ENCODE results near the gene PRXL2B. TPM values are rescaled to one million over a fixed set of nuclear protein-coding genes. Genes with fewer than 3 reads are reported as not detected.

Gene PRXL2B
- total RNA-seq, 1 donor from 2014 or later, result 26.3 TPM

- no peak for TF ChIP-seq CTCF (IDR thresholded peaks at IDR 0.05)
- intact Hi-C loops (cut with DNase I), result no loop called here
- Histone ChIP-seq H3K4me3 (no peak overlapping the region), H3K27ac (no peak overlapping the region), H3K27me3 (ENCODE audit: low read depth) (peaks cover 64% of the 10 kb centered on the region), H3K36me3 (no peaks in the 10 kb centered on the region), H3K4me1 (no peaks in the 10 kb centered on the region), H3K9me3 (no peaks in the 10 kb centered on the region)
- DNase-seq (peak; percentile 39), ATAC-seq (no peak)
These were observed 41.8 kb downstream of the PRXL2B start for GRCh38 chr1:2628191-2628932.

DNA sequence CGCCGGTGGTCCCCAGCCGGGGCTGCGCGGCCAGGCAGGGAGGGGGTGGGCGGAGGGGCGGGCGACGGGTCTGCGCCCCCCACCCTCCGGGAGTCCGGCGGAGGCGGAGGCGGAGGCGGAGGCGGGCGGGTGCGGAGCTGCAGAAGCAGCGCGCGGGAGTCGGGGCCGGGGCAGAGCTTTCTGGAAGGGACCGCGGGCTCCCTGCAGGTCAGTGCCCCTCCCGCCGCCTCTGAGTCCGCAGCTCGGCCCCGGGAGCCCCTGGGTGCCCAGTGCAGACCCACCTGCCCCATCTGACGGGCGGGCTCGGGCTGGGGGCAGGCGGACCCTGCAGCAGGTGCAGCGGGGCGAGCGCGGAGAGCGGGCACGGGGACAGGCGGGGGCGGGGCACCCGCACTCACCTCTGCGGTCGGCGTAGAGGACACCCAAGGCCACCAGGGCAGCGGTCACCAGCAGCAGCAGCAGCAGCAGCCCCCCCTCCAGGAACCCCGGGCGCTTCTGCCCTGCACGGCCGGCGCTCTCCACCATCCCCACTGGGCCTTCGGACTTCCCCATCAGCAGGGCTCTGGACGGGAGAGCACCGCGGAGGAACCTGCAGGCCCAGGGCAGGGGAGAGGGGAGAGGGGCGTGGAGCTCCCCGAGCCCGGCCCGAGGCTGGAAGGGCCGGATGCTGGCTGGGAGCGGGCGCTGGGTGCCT, 42.5 kb downstream of the PRXL2B start:
- DNase-seq (peak; percentile 33), ATAC-seq (no peak)
- Histone ChIP-seq H3K36me3 (no peaks in the 10 kb centered on the region), H3K4me3 (no peak overlapping the region), H3K4me1 (no peaks in the 10 kb centered on the region), H3K27me3 (ENCODE audit: low read depth) (peaks cover 70% of the 10 kb centered on the region), H3K27ac (no peak overlapping the region), H3K9me3 (no peaks in the 10 kb centered on the region)
- intact Hi-C loops (cut with DNase I), result no loop called here
- TF ChIP-seq CTCF (IDR thresholded peaks at IDR 0.05), result no peak

DNA sequence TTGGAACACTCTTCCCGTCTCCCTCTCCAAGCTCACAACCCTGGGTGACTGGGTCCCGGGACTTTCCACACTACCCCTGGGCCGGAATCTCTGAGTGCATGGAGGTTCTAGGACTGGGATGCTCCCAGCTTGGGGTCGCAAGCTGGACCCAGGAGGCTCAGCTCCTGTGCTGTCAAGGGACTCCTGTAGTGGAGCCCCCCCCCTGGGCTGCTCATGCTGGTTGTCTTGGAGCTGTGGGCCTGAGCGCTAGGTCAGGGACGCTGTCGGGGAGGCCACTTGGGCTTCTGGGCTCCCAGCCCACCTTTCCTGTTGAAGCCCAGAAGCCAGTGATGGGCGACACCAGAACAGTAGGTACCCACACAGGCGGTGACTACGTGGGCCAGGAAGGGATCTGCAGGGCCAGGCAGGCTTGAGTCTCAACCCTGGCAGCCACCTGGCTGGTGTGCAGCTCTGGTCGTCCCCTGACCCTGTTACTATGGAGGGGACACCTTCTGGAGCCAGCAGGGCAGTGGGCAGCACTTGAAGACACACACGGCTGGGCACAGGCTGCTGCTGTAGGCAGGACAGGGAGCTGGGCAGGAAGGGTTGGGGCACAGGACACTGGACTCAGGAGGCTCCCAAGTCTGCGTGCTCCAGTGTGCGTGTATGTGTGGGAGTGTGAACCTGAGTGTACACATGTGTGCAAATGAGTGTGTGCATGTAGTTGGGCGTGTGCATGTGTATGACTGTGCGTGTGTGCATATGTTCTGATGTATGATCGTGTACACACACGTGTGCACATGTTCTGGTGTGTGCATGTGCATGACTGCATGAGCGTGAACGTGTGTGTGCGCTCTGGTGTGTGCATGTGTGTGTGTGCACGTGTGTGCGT, 43.3 kb downstream of the PRXL2B start:
- no peak for ATAC-seq
- DNase-seq, result no peak
- H3K27me3 ChIP-seq (ENCODE audit: low read depth), result peaks cover 70% of the 10 kb centered on the region
- H3K36me3 ChIP-seq, result no peaks in the 10 kb centered on the region
- TF ChIP-seq CTCF (IDR thresholded peaks at IDR 0.05), result no peak
- no peaks in the 10 kb centered on the region for H3K9me3 ChIP-seq
- H3K27ac ChIP-seq, result no peak overlapping the region
- intact Hi-C loops (cut with DNase I), result no loop called here
- no peaks in the 10 kb centered on the region for H3K4me1 ChIP-seq
- no peak overlapping the region for H3K4me3 ChIP-seq

GRCh38 chr1:2630498-2631135, 44.0 kb downstream of the PRXL2B start:
- DNase-seq, result no peak
- Histone ChIP-seq H3K4me1 (no peaks in the 10 kb centered on the region), H3K4me3 (no peak overlapping the region), H3K36me3 (no peaks in the 10 kb centered on the region), H3K9me3 (no peaks in the 10 kb centered on the region), H3K27ac (no peak overlapping the region), H3K27me3 (ENCODE audit: low read depth) (peaks cover 76% of the 10 kb centered on the region)
- TF ChIP-seq CTCF (IDR thresholded peaks at IDR 0.05), result no peak
- intact Hi-C loops (cut with DNase I), result no loop called here
- ATAC-seq, result no peak

All from lower lobe of right lung (tissue), 2 donors.